Kidney (tissue), 14 donors: ENCODE results near the gene ASB2. TPM values are rescaled to one million over a fixed set of nuclear protein-coding genes. Genes with fewer than 3 reads are reported as not detected.

Experiments used
- DNase-seq, 5 donors: peaks; one replicate each; pipeline ENCODE4 v3.0.0-alpha.2; 2013 to 2020
- FAIRE-seq: peaks from 2 replicates; lab custom pipeline; 2012; peaks lifted over from hg19 to GRCh38; lab: Jason Lieb, UNC
- H3K27ac ChIP-seq, 2 donors: one replicate each; pipeline ENCODE4 v1.7.0; 2013; ENCODE audit warnings: low read depth in 2 of 2, low read length in 2 of 2, inconsistent platforms in 1 of 2
- H3K27me3 ChIP-seq: one replicate; pipeline ENCODE4 v1.7.1; 2013; ENCODE audit warnings: low read length, inconsistent platforms; ENCODE audit not compliant: control insufficient read depth, insufficient read depth
- H3K36me3 ChIP-seq, 3 donors: one replicate each; pipeline versions ENCODE4 v1.7.0 to v1.7.1; 2013; ENCODE audit warnings: low read length in 3 of 3, control low read depth in 1 of 3, inconsistent platforms in 1 of 3; ENCODE audit not compliant: insufficient read depth in 3 of 3, control insufficient read depth in 2 of 3
- H3K4me1 ChIP-seq, 3 donors: one replicate each; pipeline versions ENCODE4 v1.7.0 to v1.7.1; 2013; ENCODE audit warnings: low read length in 3 of 3, inconsistent platforms in 1 of 3, low read depth in 1 of 3; ENCODE audit not compliant: control insufficient read depth in 2 of 3, insufficient read depth in 2 of 3
- H3K4me3 ChIP-seq, 3 donors: one replicate each; pipeline versions ENCODE4 v1.7.0 to v1.8.1; 2013; ENCODE audit warnings: low read length in 3 of 3, control low read depth in 1 of 3, inconsistent platforms in 1 of 3
- H3K9ac ChIP-seq, 3 donors: one replicate each; pipeline versions ENCODE4 v1.7.0 to v1.7.1; 2013; ENCODE audit warnings: low read length in 3 of 3, control low read depth in 1 of 3, inconsistent platforms in 1 of 3
- H3K9me3 ChIP-seq, 3 donors: one replicate each; pipeline versions ENCODE4 v1.7.0 to v1.7.1; 2013; ENCODE audit warnings: low read length in 3 of 3, control low read depth in 1 of 3, inconsistent platforms in 1 of 3; ENCODE audit not compliant: control insufficient read depth in 2 of 3, insufficient read depth in 1 of 3
- intact Hi-C: fragments of 100-400 bp; cut with DNase I; formaldehyde crosslinking; loops from one replicate; pipeline ENCODE4 v1.11.1; 2022
- polyA plus RNA-seq: library from polyadenylated mRNA; stranded (reverse); fragments of 350-450 nt; fragmentation: Illumina TruSeq; extraction: RNeasy Lipid Tissue Mini Kit (QIAGEN cat#74804); gene quantifications from one replicate; pipeline ENCODE4 v1.2.3, GENCODE V29; 2014; ENCODE audit warnings: low read depth, low replicate concordance; ENCODE audit not compliant: insufficient read depth
- total RNA-seq: library from RNA; stranded (reverse); fragmentation: NEBNext Ultra II Directional; extraction: Animal tissue kit (Norgen Biotek cat#: 25700); gene quantifications from one replicate; pipeline ENCODE4 v1.2.1, GENCODE V29; 2021
- TF ChIP-seq, protein P1 (sequence below): IDR thresholded peaks from 3 replicates; pipeline ENCODE4 v1.5.1; 2012; ENCODE audit warnings: mild to moderate bottlenecking, moderate library complexity, borderline replicate concordance; ENCODE audit not compliant: insufficient read depth; ENCODE audit errors: extremely low read depth
- donor health status: control.
- donor health status: control.
- donor health status: control.
- donor health status: control.
- donor health status: control.
- donor health status: DM: yes; HTN: yes; CAD: no.
- donor health status: Normal renal cell carcinoma (clear cell type).

The ASB2 gene
- total and polyA plus RNA-seq, 2 donors from 2014 or later: 0.97 to 3.7 TPM

DNA sequence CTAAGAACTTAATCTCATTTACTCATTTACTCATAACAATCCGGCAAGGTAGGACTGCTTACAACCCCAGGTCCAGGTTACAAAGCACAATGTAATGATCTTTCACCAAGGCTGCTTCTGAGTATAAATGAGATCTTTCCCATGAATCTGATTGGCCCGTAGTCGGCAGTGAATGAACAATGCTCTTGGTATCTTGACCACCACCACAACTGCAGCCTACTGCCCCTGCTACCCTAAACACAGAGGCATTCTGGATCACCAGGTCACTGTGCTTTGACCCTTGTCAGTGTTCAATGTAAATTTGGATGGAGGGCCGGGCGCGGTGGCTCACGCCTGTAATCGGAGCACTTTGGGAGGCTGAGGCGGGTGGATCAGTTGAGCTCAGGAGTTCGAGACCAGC is 33.3 kb downstream of the ASB2 start:
- H3K9ac ChIP-seq: no peak overlapping the region
- H3K27ac ChIP-seq: no peak overlapping the region
- no peak for FAIRE-seq
- TF ChIP-seq, protein P1, sequence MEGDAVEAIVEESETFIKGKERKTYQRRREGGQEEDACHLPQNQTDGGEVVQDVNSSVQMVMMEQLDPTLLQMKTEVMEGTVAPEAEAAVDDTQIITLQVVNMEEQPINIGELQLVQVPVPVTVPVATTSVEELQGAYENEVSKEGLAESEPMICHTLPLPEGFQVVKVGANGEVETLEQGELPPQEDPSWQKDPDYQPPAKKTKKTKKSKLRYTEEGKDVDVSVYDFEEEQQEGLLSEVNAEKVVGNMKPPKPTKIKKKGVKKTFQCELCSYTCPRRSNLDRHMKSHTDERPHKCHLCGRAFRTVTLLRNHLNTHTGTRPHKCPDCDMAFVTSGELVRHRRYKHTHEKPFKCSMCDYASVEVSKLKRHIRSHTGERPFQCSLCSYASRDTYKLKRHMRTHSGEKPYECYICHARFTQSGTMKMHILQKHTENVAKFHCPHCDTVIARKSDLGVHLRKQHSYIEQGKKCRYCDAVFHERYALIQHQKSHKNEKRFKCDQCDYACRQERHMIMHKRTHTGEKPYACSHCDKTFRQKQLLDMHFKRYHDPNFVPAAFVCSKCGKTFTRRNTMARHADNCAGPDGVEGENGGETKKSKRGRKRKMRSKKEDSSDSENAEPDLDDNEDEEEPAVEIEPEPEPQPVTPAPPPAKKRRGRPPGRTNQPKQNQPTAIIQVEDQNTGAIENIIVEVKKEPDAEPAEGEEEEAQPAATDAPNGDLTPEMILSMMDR: no peak
- H3K4me1 ChIP-seq: peaks cover 0 to 5% (median 0%) of the 10 kb centered on the region in 3 donors
- peaks cover 12% of the 10 kb centered on the region for H3K27me3 ChIP-seq
- intact Hi-C loops: no loop called here
- H3K36me3 ChIP-seq: no peaks in the 10 kb centered on the region
- no peaks in the 10 kb centered on the region for H3K9me3 ChIP-seq
- no peak for DNase-seq
- H3K4me3 ChIP-seq: no peak overlapping the region

DNA sequence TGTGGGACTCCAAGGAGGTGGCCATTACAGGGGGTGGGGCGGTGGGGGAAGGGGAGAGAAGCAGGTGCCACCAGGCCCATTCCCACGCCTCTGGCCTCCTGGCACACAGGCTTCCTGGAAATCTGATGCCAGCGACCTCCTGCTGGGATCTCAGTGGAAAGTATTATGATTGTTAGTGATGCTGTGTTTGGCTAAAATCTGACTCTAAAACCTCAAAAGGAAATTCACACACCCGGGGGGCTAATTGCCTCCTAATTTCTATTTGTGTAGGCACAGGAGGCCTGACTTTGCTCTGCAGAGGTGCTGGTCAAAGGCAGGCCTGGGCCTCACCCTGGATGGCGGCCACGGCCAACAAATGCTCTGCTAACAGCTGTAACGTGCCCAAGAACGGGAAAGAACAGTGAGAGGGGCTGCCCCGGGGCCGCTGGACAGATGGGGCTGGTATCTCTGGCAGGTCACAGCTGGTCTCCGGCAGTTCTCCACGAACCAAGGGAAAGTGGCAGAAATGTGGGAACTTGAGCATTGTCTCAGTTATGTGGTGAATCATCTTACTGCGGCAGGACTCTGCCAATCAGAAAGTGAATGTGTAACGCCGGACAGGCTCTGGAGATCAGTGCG is 35.0 kb downstream of the ASB2 start:
- no peak overlapping the region for H3K4me3 ChIP-seq
- peaks cover 0 to 5% (median 0%) of the 10 kb centered on the region in 3 donors for H3K4me1 ChIP-seq
- H3K9me3 ChIP-seq: no peaks in the 10 kb centered on the region
- no peak overlapping the region for H3K27ac ChIP-seq
- DNase-seq (peak in 1 of 5 donors; percentile 36), FAIRE-seq (no peak)
- H3K36me3 ChIP-seq: no peaks in the 10 kb centered on the region
- intact Hi-C loops: no loop called here
- TF ChIP-seq, protein P1: no peak
- H3K27me3 ChIP-seq: peaks cover 13% of the 10 kb centered on the region
- no peak overlapping the region for H3K9ac ChIP-seq

DNA sequence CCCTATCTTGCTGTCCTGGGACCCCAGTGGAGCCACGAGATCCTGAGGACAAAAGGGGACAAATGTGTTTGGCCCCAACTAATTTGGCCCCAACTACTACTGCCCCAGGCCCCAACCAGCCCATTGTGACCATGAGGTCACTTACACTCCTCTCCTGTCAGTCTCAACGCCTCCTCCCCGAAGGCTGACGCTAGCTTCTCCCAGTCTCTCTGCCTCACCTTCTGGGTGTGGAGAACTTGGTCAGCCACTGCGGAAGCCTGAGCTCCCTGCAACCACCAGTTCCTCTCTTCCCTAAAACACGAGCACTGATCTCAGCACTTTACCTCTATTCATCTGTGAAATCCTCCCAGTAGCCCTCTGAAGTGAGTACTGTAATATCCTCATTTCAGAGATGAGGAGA is 35.9 kb downstream of the ASB2 start:
- H3K27me3 ChIP-seq: peaks cover 13% of the 10 kb centered on the region
- peaks cover 0 to 5% (median 0%) of the 10 kb centered on the region in 3 donors for H3K4me1 ChIP-seq
- H3K9me3 ChIP-seq: no peaks in the 10 kb centered on the region
- no peaks in the 10 kb centered on the region for H3K36me3 ChIP-seq
- H3K9ac ChIP-seq: no peak overlapping the region
- TF ChIP-seq, protein P1: no peak
- no peak for DNase-seq
- H3K4me3 ChIP-seq: no peak overlapping the region
- intact Hi-C loops: no loop called here
- no peak for FAIRE-seq
- no peak overlapping the region for H3K27ac ChIP-seq
